ENCODE results near the gene PRKAR1B. TPM values are rescaled to one million over a fixed set of nuclear protein-coding genes. Genes with fewer than 3 reads are reported as not detected.

Gene PRKAR1B
- total RNA-seq, 2 donors from 2014 or later = 15.1 to 15.9 TPM

DNA sequence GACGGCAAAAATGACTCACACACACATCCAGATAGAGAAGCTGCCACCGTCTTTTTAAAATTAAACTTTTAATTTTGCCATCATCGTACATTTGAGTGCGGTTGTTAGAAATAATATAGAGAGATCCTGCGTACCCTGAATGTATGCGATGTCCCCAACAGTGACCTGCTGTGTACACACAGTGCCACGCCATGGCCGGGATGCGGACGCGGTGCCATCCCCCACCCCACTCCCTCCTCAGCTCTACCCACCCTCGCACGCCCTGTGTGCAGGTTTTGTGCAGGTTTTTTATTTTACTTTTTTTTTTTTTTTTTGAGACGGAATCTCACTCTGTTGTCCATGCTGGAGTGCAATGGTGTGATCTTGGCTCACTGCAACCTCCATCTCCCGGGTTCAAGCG is 148.7 kb downstream of the PRKAR1B start:
- TF ChIP-seq, protein P1, sequence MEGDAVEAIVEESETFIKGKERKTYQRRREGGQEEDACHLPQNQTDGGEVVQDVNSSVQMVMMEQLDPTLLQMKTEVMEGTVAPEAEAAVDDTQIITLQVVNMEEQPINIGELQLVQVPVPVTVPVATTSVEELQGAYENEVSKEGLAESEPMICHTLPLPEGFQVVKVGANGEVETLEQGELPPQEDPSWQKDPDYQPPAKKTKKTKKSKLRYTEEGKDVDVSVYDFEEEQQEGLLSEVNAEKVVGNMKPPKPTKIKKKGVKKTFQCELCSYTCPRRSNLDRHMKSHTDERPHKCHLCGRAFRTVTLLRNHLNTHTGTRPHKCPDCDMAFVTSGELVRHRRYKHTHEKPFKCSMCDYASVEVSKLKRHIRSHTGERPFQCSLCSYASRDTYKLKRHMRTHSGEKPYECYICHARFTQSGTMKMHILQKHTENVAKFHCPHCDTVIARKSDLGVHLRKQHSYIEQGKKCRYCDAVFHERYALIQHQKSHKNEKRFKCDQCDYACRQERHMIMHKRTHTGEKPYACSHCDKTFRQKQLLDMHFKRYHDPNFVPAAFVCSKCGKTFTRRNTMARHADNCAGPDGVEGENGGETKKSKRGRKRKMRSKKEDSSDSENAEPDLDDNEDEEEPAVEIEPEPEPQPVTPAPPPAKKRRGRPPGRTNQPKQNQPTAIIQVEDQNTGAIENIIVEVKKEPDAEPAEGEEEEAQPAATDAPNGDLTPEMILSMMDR (IDR thresholded peaks at IDR 0.05) = no peak
- Histone ChIP-seq H3K4me3 (no peak overlapping the region), H3K27me3 (no peaks in the 10 kb centered on the region), H3K36me3 (no peaks in the 10 kb centered on the region), H3K27ac (no peak overlapping the region), H3K4me1 (no peaks in the 10 kb centered on the region), H3K9me3 (no peaks in the 10 kb centered on the region)
- DNase-seq (ENCODE audit: low spot score) = no peak

DNA sequence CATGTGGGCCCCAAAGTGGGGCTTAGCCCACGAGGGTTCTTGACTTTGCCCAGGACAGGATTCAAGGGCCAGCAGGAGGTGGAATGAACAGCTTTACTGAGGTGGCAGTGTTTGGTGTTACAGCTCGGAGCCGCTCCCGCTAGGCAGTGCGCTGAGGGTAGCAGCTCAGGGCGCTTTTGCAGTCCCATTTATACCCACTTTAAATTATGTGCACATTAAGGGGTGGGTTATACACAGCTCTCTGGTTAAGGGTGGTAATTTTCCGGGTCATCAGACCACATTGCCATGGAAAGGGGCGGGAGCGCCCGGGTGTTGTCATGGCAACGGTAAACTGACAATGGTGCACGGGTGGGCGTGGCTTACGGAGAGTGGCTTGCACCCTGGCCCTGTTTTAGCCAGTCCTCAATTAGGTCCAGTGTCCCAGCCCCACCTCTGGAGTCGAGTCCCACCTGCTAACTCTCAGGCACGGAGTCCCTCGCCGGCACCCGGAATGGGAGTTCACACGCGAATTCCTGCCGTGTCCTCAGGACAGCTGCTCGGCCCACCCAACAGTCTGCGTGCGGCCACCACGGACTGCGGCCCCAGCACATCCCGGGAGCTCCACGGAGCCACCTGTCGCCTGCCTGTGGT is 149.2 kb downstream of the PRKAR1B start:
- DNase-seq (ENCODE audit: low spot score) = no peak
- H3K4me1 ChIP-seq = no peaks in the 10 kb centered on the region
- no peaks in the 10 kb centered on the region for H3K27me3 ChIP-seq
- H3K36me3 ChIP-seq = no peaks in the 10 kb centered on the region
- H3K27ac ChIP-seq = no peak overlapping the region
- no peak overlapping the region for H3K4me3 ChIP-seq
- no peaks in the 10 kb centered on the region for H3K9me3 ChIP-seq
- TF ChIP-seq, protein P1 (IDR thresholded peaks at IDR 0.05) = no peak

DNA sequence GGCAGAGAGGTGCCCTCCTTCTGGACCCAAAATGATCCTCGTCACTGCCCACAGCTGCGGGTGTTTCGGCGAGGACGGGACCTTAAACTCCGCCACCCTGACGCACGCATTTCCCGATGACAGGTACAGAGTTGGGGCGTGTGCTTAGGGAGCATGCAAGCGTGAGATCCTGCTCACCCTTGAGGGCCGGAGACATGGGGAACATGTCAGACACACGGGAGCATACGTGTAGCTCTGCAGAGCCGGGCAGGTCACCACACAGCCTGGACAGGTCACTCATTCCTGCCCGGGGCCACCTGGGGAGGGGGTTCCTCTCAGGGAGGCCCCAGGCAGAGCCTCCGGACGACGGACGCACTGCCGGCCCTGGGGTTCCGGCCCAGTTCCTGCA is 149.8 kb downstream of the PRKAR1B start:
- Histone ChIP-seq H3K36me3 (no peaks in the 10 kb centered on the region), H3K4me3 (no peak overlapping the region), H3K27me3 (no peaks in the 10 kb centered on the region), H3K27ac (no peak overlapping the region), H3K4me1 (no peaks in the 10 kb centered on the region), H3K9me3 (no peaks in the 10 kb centered on the region)
- TF ChIP-seq, protein P1 (IDR thresholded peaks at IDR 0.05) = no peak
- DNase-seq (ENCODE audit: low spot score) = no peak

DNA sequence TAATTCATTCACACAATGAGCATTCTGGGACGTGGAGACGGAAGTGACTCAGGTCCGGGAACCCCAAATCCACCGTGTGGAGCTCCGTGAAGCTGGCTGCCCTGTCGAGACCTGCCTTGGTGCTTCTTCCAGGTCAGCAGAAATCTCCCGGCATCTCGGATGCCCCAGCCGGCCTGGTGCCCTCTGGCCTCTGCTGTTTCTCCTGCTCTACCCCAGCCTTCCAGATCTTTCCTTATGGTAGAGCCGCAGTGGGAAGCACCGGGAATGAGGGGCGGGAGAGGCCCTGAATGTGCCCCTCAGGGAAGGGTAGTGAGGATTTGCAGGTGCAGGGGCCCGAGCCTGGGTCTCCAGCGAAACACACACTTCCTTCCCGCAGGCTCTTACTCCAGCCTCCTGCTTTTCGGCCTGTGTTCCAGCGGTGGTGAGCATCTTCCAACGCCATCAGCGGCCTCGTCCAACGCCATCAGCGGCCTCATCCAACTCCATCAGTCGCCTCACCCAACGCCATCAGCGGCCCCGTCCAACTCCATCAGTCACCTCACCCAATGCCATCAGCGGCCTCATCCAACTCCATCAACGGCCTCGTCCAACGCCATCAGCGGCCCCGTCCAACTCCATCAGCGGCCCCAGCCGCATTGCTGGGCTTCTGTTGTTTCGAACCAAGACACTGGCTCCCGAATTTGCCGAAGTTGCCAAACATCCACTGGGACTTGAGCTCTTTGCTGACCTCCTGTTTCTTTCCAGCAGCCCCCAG is 150.4 kb downstream of the PRKAR1B start:
- no peaks in the 10 kb centered on the region for H3K36me3 ChIP-seq

DNA sequence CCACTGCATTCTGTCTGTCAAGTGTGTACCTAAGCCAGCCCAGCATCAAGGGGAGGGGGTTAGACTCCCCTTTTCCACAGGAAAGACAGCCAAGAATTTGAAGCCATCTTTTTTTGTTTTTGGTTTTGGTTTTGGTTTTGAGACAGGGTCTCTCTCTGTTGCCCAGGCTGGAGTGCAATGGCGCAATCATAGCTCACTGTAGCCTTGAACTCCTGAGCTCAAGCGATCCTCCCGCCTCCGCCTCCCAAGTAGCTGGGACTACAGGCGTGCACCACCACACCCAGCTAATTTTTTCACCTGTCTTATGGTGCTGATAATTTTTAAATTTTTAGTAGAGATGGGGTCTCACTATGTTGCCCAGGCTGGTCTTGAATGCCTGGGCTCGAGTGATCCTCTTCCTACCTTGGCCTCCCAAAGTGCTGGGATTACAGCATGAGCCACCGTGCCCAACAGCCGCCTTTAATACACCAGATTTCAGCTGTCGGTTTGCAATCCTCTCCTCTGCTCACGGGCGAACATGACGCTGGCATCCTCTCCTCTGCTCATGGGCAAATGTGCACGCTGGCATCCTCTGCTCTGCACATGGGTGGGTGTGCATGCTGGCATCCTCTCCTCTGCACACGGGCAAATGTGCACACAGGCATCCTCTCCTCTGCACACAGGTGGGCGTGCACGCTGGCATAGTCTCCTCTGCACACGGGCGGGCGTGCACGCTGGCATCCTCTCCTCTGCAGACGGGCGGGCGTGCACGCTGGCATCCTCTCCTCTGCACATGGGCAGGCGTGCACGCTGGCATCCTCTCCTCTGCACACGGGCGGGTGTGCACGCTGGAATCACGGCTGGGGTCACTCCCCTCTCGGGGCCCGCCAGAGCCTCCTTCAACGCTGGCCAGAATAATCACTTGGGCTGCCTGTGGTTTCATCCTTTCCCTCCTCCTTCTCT is 151.4 kb downstream of the PRKAR1B start:
- DNase-seq (ENCODE audit: low spot score) = no peak
- no peaks in the 10 kb centered on the region for H3K9me3 ChIP-seq
- no peak overlapping the region for H3K27ac ChIP-seq
- H3K36me3 ChIP-seq = no peaks in the 10 kb centered on the region
- no peak overlapping the region for H3K4me3 ChIP-seq
- no peaks in the 10 kb centered on the region for H3K27me3 ChIP-seq
- TF ChIP-seq, protein P1 (IDR thresholded peaks at IDR 0.05) = no peak
- no peaks in the 10 kb centered on the region for H3K4me1 ChIP-seq

More for the DNA sequence above, 150.4 kb downstream of the PRKAR1B start:
- Histone ChIP-seq H3K9me3 (no peaks in the 10 kb centered on the region), H3K4me1 (no peaks in the 10 kb centered on the region), H3K27ac (no peak overlapping the region), H3K27me3 (no peaks in the 10 kb centered on the region), H3K4me3 (no peak overlapping the region)
- TF ChIP-seq, protein P1 (IDR thresholded peaks at IDR 0.05) = no peak
- no peak for DNase-seq (ENCODE audit: low spot score)
